GM12878 (cell line): Measurements from ENCODE around the gene ZP4. TPM values are rescaled to one million over a fixed set of nuclear protein-coding genes. Genes with fewer than 3 reads are reported as not detected.

Experiments
- ATAC-seq: fragments of 200-7000 bp; cut with Tn5 transposase; 3 replicates; pipeline ENCODE4 v1.9.1; 2020; ENCODE audit warnings: mild to moderate bottlenecking, moderate library complexity
- BruUV-seq: library from RNA; stranded (reverse); fragments of 400-500 nt; replicated peaks from 2 replicates; lab custom pipeline; 2021; lab: Mats Ljungman, UMichigan
- CTCF ChIA-PET: fragments of 300-600 bp; sonication (Branson Sonifier 250); formaldehyde crosslinking; extraction: SDS; loops from one replicate; lab custom pipeline; 2021; ENCODE audit warnings: inconsistent platforms; lab: Yijun Ruan, JAX
- POLR2A ChIA-PET: fragments of 350-600 bp; formaldehyde crosslinking; extraction: SDS; loops from one replicate; lab custom pipeline; 2021; ENCODE audit warnings: inconsistent platforms; lab: Charles Lee
- RAD21 ChIA-PET: fragments of 300-600 bp; sonication (Branson Sonifier 250); formaldehyde crosslinking; loops from one replicate; lab custom pipeline; 2023; ENCODE audit warnings: antibody characterized with exemption; ENCODE audit not compliant: unreplicated experiment; lab: Charles Lee
- SMC1A ChIA-PET: fragments of 300-600 bp; sonication (Branson Sonifier 250); formaldehyde crosslinking; loops from one replicate; lab custom pipeline; 2023; ENCODE audit not compliant: unreplicated experiment, uncharacterized antibody; lab: Charles Lee
- DNase-seq: peaks from one replicate; pipeline ENCODE4 v3.0.0-alpha.2; 2011; ENCODE audit warnings: low read depth, low spot score
- FAIRE-seq: peaks from 3 replicates; lab custom pipeline; 2011; peaks lifted over from hg19 to GRCh38; lab: Jason Lieb, UNC
- H2AFZ ChIP-seq: 2 replicates; pipeline ENCODE4 v1.6.0; 2011; ENCODE audit warnings: low read depth, low read length, control low read depth; ENCODE audit not compliant: control insufficient read depth
- H3K27ac ChIP-seq: 2 replicates; pipeline ENCODE4 v1.5.1; 2011; ENCODE audit warnings: control low read depth; ENCODE audit not compliant: control insufficient read depth, insufficient read depth
- H3K27me3 ChIP-seq, 2 experiments: replicated peaks in 1 of 2; 2 replicates each; pipeline versions ENCODE4 v1.6.0 to v1.6.1; 2011; ENCODE audit warnings: low read length in 1 of 2; ENCODE audit not compliant: control insufficient read depth in 2 of 2, insufficient read depth in 2 of 2
- H3K36me3 ChIP-seq, 2 experiments: 2 replicates each; pipeline ENCODE4 v1.5.1; 2011; ENCODE audit warnings: low read length in 1 of 2; ENCODE audit not compliant: control insufficient read depth in 2 of 2, insufficient read depth in 2 of 2
- H3K4me1 ChIP-seq: 2 replicates; pipeline ENCODE4 v1.6.1; 2011; ENCODE audit warnings: mild to moderate bottlenecking, low read length, moderate library complexity, mixed read lengths; ENCODE audit not compliant: control insufficient read depth, insufficient read depth
- H3K4me2 ChIP-seq: 2 replicates; pipeline ENCODE4 v1.6.0; 2011; ENCODE audit warnings: control low read depth; ENCODE audit not compliant: control insufficient read depth, insufficient read depth
- H3K4me3 ChIP-seq: fragments of 200-600 bp; sonication (generic); 2 replicates; pipeline ENCODE4 v1.5.1; 2016
- H3K79me2 ChIP-seq: 2 replicates; pipeline ENCODE4 v1.6.0; 2011; ENCODE audit warnings: low read length; ENCODE audit not compliant: control insufficient read depth, insufficient read depth
- H3K9ac ChIP-seq: 2 replicates; pipeline ENCODE4 v1.8.0; 2011; ENCODE audit warnings: low read length, control low read depth, mixed read lengths; ENCODE audit not compliant: control insufficient read depth, insufficient read depth
- H3K9me3 ChIP-seq: replicated peaks from 3 replicates; pipeline ENCODE4 v1.5.1; 2011; ENCODE audit warnings: mild to moderate bottlenecking, low read length; ENCODE audit not compliant: control insufficient read depth, insufficient read depth
- H4K20me1 ChIP-seq: 2 replicates; pipeline ENCODE4 v1.6.0; 2011; ENCODE audit not compliant: control insufficient read depth, insufficient read depth
- ATF7 ChIP-seq: fragments of 450-650 bp; IDR thresholded peaks from 2 replicates; pipeline ENCODE4 v1.6.1; 2016; ENCODE audit warnings: low read depth, mild to moderate bottlenecking
- CHD4 ChIP-seq: fragments of 200-600 bp; sonication (generic); IDR thresholded peaks from 2 replicates; pipeline ENCODE4 v1.6.1; 2016; ENCODE audit warnings: mild to moderate bottlenecking
- EED ChIP-seq: sonication (generic); IDR thresholded peaks from 2 replicates; pipeline ENCODE4 v1.6.1; 2016; ENCODE audit warnings: antibody characterized with exemption, low read depth
- POLR2AphosphoS5 ChIP-seq: IDR thresholded peaks from 2 replicates; pipeline ENCODE4 v1.6.1; 2011; ENCODE audit warnings: mild to moderate bottlenecking, low read length, inconsistent platforms
- TCF3 ChIP-seq: IDR thresholded peaks from 2 replicates; pipeline ENCODE4 v1.6.1; 2012; ENCODE audit warnings: low read depth, mild to moderate bottlenecking, low read length, borderline replicate concordance; ENCODE audit not compliant: insufficient read depth
- YBX1 ChIP-seq: fragments of 450-650 bp; IDR thresholded peaks from 2 replicates; pipeline ENCODE4 v1.6.1; 2016; ENCODE audit warnings: antibody characterized with exemption
- WGBS: methylation state at CpG from one replicate; pipeline ENCODE4 v1.1.6; 2016; ENCODE audit warnings: low lambda C conversion rate; ENCODE audit not compliant: insufficient replicate concordance, insufficient coverage; ENCODE audit errors: missing lambda C conversion rate; 5-methylcytosine and 5-hydroxymethylcytosine counted together
- in situ Hi-C: fragments of 300-500 bp; cut with MboI; formaldehyde crosslinking; loops from 9 replicates; pipeline ENCODE4 v1.14.3; 2018; ENCODE audit warnings: mixed read lengths
- intact Hi-C: fragments of 100-400 bp; cut with micrococcal nuclease; formaldehyde crosslinking; loops from one replicate; pipeline ENCODE4 v1.14.2; 2022; ENCODE audit not compliant: unreplicated experiment
- polyA plus RNA-seq, 11 experiments: library from polyadenylated mRNA; depleted of rRNA in 4 of 11; unstranded in 6 of 11; stranded (reverse) in 5 of 11; fragments of >200 nt; fragmentation: Nextera tagmentation in 4 of 11; fragmentation: Illumina TruSeq in 1 of 11; extraction: Ambion mirVana in 4 of 11; extraction: Trizol in 1 of 11; gene quantifications; 1 replicate in 1 of 11; 2 replicates in 10 of 11; pipeline versions ENCODE4 v1.2.1 to v1.2.3, GENCODE V29; 2011 to 2016; ENCODE audit warnings: inconsistent platforms in 2 of 11, missing spikeins in 2 of 11, low read depth in 1 of 11
- total RNA-seq, 4 experiments: library from RNA; depleted of rRNA in 3 of 4; stranded (reverse); fragments of >200 nt in 3 of 4; fragmentation: Illumina TruSeq in 1 of 4; extraction: Trizol in 1 of 4; gene quantifications; 2 replicates each; pipeline versions ENCODE4 v1.2.1 to v1.2.3, GENCODE V29; 2013 to 2021
- TF ChIP-seq, protein P1 (sequence below): fragments of 450-650 bp; IDR thresholded peaks from 2 replicates; pipeline ENCODE4 v1.6.1; 2016; ENCODE audit warnings: mild to moderate bottlenecking
- TF ChIP-seq, protein P2 (sequence below): IDR thresholded peaks from 2 replicates; pipeline ENCODE4 v1.6.1; 2011; ENCODE audit warnings: mild to moderate bottlenecking, low read depth, low read length, moderate library complexity; ENCODE audit not compliant: insufficient replicate concordance
- TF ChIP-seq, protein P3 (sequence below): fragments of 450-650 bp; formaldehyde crosslinking; IDR thresholded peaks from 2 replicates; pipeline ENCODE4 v1.4.0; 2022; ENCODE audit warnings: mild to moderate bottlenecking, moderate library complexity

ZP4 gene
- total and polyA plus RNA-seq, 10 of the 15 experiments (the other 5 are each of a cell fraction or from before 2014, with no cell fraction given) = 0.23 TPM; not detected in 9

DNA sequence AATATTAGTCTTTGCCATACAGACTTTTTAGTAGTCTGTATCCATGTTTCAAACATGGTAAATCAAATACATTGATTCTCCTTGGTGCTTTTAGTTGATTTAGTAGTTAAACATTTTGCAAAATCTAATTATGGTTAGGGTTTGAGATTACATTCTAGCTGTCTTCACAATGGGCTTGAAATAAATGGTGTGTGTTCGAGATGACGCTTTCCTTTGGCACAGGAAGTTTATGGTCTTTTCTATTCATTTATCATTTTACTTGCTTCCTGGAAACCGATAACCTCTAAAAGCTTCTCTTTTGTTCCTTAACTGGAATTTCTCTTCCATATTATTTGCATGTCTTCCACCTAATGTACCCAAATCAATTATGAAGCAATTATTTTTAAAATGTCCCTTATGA is 38.4 kb downstream of the ZP4 start:
- H4K20me1 ChIP-seq = no peaks in the 10 kb centered on the region
- DNase-seq = no peak
- H3K27ac ChIP-seq = no peak overlapping the region
- FAIRE-seq = no peak
- POLR2A ChIA-PET = no interaction called here
- CTCF ChIA-PET = interaction anchor here (0.8 to 4.3 kb wide), 5 partner anchors 10 to 438 kb away, joined by 3 to 45 read pairs (median 7); no protein-coding TSS in a partner anchor
- no peaks in the 10 kb centered on the region for H3K4me1 ChIP-seq
- no peaks in the 10 kb centered on the region for H3K9me3 ChIP-seq
- in situ Hi-C loops (no loop called here), intact Hi-C loops (loop anchor here (5.0 to 10.0 kb wide), 5 partner anchors 58 to 1100 kb away; no protein-coding TSS in a partner anchor)
- H3K79me2 ChIP-seq = no peaks in the 10 kb centered on the region
- SMC1A ChIA-PET = interaction anchor here (0.6 to 2.0 kb wide), 3 partner anchors 10 to 402 kb away, joined by 3 to 13 read pairs (median 3); no protein-coding TSS in a partner anchor
- ATAC-seq = no peak
- H2AFZ ChIP-seq = no peak overlapping the region
- RAD21 ChIA-PET = interaction anchor here (2.1 kb wide), 1 partner anchor 12 kb away, joined by 8 read pairs; no protein-coding TSS in a partner anchor
- BruUV-seq = no TSS peak
- 2% methylated on average over 3 of the region's 3 CpGs for WGBS
- no peak overlapping the region for H3K4me2 ChIP-seq
- H3K4me3 ChIP-seq = no peak overlapping the region
- H3K36me3 ChIP-seq = no peaks in the 10 kb centered on the region
- no peaks in the 10 kb centered on the region; a peak in 1 of 4 replicates for H3K27me3 ChIP-seq
- no peak for TF ChIP-seq ATF7
- no peak for TF ChIP-seq YBX1
- TF ChIP-seq, protein P1, sequence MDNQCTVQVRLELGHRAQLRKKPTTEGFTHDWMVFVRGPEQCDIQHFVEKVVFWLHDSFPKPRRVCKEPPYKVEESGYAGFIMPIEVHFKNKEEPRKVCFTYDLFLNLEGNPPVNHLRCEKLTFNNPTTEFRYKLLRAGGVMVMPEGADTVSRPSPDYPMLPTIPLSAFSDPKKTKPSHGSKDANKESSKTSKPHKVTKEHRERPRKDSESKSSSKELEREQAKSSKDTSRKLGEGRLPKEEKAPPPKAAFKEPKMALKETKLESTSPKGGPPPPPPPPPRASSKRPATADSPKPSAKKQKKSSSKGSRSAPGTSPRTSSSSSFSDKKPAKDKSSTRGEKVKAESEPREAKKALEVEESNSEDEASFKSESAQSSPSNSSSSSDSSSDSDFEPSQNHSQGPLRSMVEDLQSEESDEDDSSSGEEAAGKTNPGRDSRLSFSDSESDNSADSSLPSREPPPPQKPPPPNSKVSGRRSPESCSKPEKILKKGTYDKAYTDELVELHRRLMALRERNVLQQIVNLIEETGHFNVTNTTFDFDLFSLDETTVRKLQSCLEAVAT = no peak
- TF ChIP-seq POLR2AphosphoS5 = no peak
- TF ChIP-seq, protein P2, sequence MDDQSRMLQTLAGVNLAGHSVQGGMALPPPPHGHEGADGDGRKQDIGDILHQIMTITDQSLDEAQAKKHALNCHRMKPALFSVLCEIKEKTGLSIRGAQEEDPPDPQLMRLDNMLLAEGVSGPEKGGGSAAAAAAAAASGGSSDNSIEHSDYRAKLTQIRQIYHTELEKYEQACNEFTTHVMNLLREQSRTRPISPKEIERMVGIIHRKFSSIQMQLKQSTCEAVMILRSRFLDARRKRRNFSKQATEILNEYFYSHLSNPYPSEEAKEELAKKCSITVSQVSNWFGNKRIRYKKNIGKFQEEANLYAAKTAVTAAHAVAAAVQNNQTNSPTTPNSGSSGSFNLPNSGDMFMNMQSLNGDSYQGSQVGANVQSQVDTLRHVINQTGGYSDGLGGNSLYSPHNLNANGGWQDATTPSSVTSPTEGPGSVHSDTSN = no peak
- no peak for TF ChIP-seq TCF3
- no peak for TF ChIP-seq EED
- no peak for TF ChIP-seq CHD4
- TF ChIP-seq, protein P3, sequence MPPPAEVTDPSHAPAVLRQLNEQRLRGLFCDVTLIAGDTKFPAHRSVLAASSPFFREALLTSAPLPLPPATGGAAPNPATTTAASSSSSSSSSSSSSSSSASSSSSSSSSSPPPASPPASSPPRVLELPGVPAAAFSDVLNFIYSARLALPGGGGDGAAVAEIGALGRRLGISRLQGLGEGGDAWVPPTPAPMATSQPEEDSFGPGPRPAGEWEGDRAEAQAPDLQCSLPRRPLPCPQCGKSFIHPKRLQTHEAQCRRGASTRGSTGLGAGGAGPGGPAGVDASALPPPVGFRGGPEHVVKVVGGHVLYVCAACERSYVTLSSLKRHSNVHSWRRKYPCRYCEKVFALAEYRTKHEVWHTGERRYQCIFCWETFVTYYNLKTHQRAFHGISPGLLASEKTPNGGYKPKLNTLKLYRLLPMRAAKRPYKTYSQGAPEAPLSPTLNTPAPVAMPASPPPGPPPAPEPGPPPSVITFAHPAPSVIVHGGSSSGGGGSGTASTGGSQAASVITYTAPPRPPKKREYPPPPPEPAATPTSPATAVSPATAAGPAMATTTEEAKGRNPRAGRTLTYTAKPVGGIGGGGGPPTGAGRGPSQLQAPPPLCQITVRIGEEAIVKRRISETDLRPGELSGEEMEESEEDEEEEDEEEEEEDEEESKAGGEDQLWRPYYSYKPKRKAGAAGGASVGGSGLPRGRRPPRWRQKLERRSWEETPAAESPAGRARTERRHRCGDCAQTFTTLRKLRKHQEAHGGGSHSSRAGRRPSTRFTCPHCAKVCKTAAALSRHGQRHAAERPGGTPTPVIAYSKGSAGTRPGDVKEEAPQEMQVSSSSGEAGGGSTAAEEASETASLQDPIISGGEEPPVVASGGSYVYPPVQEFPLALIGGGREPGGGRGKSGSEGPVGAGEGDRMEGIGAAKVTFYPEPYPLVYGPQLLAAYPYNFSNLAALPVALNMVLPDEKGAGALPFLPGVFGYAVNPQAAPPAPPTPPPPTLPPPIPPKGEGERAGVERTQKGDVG (CRISPR knock-in tag) = no peak
- no peak overlapping the region for H3K9ac ChIP-seq
